K562 (cell line): ENCODE results near the gene KIF14. TPM values are rescaled to one million over a fixed set of nuclear protein-coding genes. Genes with fewer than 3 reads are reported as not detected.

Experiments used
- ARID2 ChIP-seq: fragments of 450-650 bp; IDR thresholded peaks from 2 replicates; pipeline ENCODE4 v1.6.1; 2017; ENCODE audit warnings: antibody characterized with exemption, mild to moderate bottlenecking
- CHD2 ChIP-seq: IDR thresholded peaks from 2 replicates; pipeline ENCODE4 v1.6.1; 2011; ENCODE audit warnings: low read depth, low read length
- CREM ChIP-seq: IDR thresholded peaks from 2 replicates; pipeline ENCODE4 v1.6.1; 2014; ENCODE audit warnings: antibody characterized with exemption, low read depth
- ELF4 ChIP-seq: fragments of 450-650 bp; formaldehyde crosslinking; IDR thresholded peaks from 2 replicates; pipeline ENCODE4 v1.4.0; 2022; ENCODE audit warnings: missing genetic modification characterization
- ETV5 ChIP-seq: sonication (generic); formaldehyde crosslinking; IDR thresholded peaks from 2 replicates; pipeline ENCODE4 v1.4.0; 2020; ENCODE audit warnings: low read depth, mild to moderate bottlenecking, missing genetic modification reagents
- HDAC6 ChIP-seq: IDR thresholded peaks from 2 replicates; pipeline ENCODE4 v1.6.1; 2012; ENCODE audit warnings: low read depth, mild to moderate bottlenecking, control low read depth, inconsistent platforms, low read length, moderate library complexity
- HEY1 ChIP-seq: fragments of 250-450 bp; sonication (Bioruptor Pico); IDR thresholded peaks from 2 replicates; pipeline ENCODE4 v1.5.0; 2020; ENCODE audit warnings: mild to moderate bottlenecking, moderate library complexity, borderline replicate concordance
- HLTF ChIP-seq: fragments of 450-650 bp; IDR thresholded peaks from 2 replicates; pipeline ENCODE4 v1.6.1; 2016
- MAFG ChIP-seq: fragments of 450-650 bp; conservative IDR thresholded peaks from 2 replicates; pipeline ENCODE4 v1.6.1; 2016; ENCODE audit warnings: missing genetic modification characterization, missing compliant biosample characterization
- MCM3 ChIP-seq: fragments of 450-650 bp; IDR thresholded peaks from 2 replicates; pipeline ENCODE4 v1.6.1; 2016
- NELFE ChIP-seq: IDR thresholded peaks from 2 replicates; pipeline ENCODE4 v1.6.1; 2011; ENCODE audit warnings: mild to moderate bottlenecking; ENCODE audit not compliant: insufficient read depth, insufficient read length
- NUFIP1 ChIP-seq: fragments of 450-650 bp; IDR thresholded peaks from 2 replicates; pipeline ENCODE4 v1.6.1; 2018; ENCODE audit not compliant: partially characterized antibody
- SIN3A ChIP-seq, 2 experiments: fragments of 150-350 bp in 1 of 2; IDR thresholded peaks; 2 replicates each; pipeline ENCODE4 v1.6.1; 2011 to 2016; ENCODE audit warnings: borderline replicate concordance in 2 of 2, low read depth in 2 of 2, low read length in 2 of 2, mild to moderate bottlenecking in 2 of 2, moderate library complexity in 2 of 2; ENCODE audit not compliant: control insufficient read depth in 1 of 2
- SRSF7 ChIP-seq: fragments of 200-400 bp; formaldehyde crosslinking; optimal IDR thresholded peaks from 2 replicates; pipeline ENCODE3; 2017; ENCODE audit warnings: mild to moderate bottlenecking, low read depth, low read length
- XRCC5 ChIP-seq: fragments of 200-400 bp; formaldehyde crosslinking; IDR thresholded peaks from 2 replicates; pipeline ENCODE4 v1.6.1; 2017; ENCODE audit warnings: low read depth, mild to moderate bottlenecking, low read length
- ZNF232 ChIP-seq: sonication (generic); formaldehyde crosslinking; IDR thresholded peaks from 2 replicates; pipeline ENCODE4 v1.8.0; 2022; ENCODE audit warnings: mild to moderate bottlenecking, missing genetic modification reagents
- polyA plus RNA-seq, 8 experiments: library from polyadenylated mRNA; depleted of rRNA in 4 of 8; stranded (reverse) in 5 of 8; unstranded in 3 of 8; fragments of >200 nt; fragmentation: Nextera tagmentation in 2 of 8; fragmentation: Illumina TruSeq in 1 of 8; extraction: Ambion mirVana in 2 of 8; extraction: Trizol in 1 of 8; gene quantifications; 2 replicates each; pipeline versions ENCODE4 v1.2.1 to v1.2.3, GENCODE V29; 2011 to 2014; ENCODE audit warnings: inconsistent platforms in 1 of 8, missing spikeins in 1 of 8
- total RNA-seq, 7 experiments: library from RNA; depleted of rRNA in 6 of 7; stranded (reverse); fragments of >200 nt in 6 of 7; fragmentation: Illumina TruSeq in 2 of 7; extraction: Trizol in 2 of 7; gene quantifications; 2 replicates each; pipeline versions ENCODE4 v1.2.1 to v1.2.3, GENCODE V29; 2011 to 2021; ENCODE audit warnings: low replicate concordance in 1 of 7
- TF ChIP-seq, protein P1 (sequence below): fragments of 450-650 bp; IDR thresholded peaks from 2 replicates; pipeline ENCODE4 v1.6.1; 2016; ENCODE audit warnings: mild to moderate bottlenecking
- TF ChIP-seq, protein P2 (sequence below): fragments of 250-450 bp; sonication (Bioruptor Pico); IDR thresholded peaks from 2 replicates; pipeline ENCODE4 v1.8.0; 2021; ENCODE audit warnings: borderline replicate concordance, mild to moderate bottlenecking, moderate library complexity; ENCODE audit not compliant: poor library complexity, severe bottlenecking
- TF ChIP-seq, protein P3 (sequence below): sonication (generic); formaldehyde crosslinking; IDR thresholded peaks from 2 replicates; pipeline ENCODE4 v1.4.0; 2020; ENCODE audit warnings: mild to moderate bottlenecking, missing genetic modification reagents
- TF ChIP-seq, protein P4 (sequence below): fragments of 150-350 bp; conservative IDR thresholded peaks from 2 replicates; pipeline ENCODE4 v1.6.1; 2014; ENCODE audit warnings: low read length
- TF ChIP-seq, protein P5 (sequence below): fragments of 450-650 bp; formaldehyde crosslinking; IDR thresholded peaks from 2 replicates; pipeline ENCODE4 v1.4.0; 2020; ENCODE audit warnings: mild to moderate bottlenecking

KIF14 gene
- total and polyA plus RNA-seq, 9 of the 15 experiments (the other 6 are each of a cell fraction or from before 2014, with no cell fraction given) = 11.5 to 47.4 (median 29.0) TPM

DNA sequence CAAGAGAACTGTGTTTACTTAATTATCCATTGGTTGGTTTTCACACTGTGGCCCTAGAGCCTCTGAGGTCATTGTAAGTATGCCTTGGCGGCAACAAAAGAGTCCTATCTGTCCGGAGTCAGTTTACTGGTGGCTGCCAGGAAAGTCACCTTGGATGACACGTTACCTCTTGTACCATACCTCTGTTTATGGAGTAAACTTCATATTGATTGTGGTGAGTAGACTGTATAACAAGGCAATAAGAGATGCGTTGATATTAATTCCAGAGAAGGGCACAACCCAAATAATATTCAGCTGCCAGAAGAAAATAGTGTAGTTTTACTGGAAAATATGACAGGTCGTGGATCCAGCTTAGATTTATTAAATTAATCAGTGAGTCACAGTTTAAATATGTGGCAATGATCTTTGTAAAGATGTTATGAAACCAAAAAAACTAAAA is 20.4 kb upstream of the KIF14 start (continued):
- TF ChIP-seq, protein P1, sequence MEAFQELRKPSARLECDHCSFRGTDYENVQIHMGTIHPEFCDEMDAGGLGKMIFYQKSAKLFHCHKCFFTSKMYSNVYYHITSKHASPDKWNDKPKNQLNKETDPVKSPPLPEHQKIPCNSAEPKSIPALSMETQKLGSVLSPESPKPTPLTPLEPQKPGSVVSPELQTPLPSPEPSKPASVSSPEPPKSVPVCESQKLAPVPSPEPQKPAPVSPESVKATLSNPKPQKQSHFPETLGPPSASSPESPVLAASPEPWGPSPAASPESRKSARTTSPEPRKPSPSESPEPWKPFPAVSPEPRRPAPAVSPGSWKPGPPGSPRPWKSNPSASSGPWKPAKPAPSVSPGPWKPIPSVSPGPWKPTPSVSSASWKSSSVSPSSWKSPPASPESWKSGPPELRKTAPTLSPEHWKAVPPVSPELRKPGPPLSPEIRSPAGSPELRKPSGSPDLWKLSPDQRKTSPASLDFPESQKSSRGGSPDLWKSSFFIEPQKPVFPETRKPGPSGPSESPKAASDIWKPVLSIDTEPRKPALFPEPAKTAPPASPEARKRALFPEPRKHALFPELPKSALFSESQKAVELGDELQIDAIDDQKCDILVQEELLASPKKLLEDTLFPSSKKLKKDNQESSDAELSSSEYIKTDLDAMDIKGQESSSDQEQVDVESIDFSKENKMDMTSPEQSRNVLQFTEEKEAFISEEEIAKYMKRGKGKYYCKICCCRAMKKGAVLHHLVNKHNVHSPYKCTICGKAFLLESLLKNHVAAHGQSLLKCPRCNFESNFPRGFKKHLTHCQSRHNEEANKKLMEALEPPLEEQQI = no peak
- TF ChIP-seq CREM (peak; percentile 43; the same call in 1 of the 2 replicates), SIN3A (IDR thresholded peaks at IDR 0.05; ENCODE audit: borderline replicate concordance in 2 of 2, control insufficient read depth in 1 of 2, low read depth in 2 of 2, low read length in 2 of 2) (no peak), SRSF7 (no peak), CHD2 (no peak), MAFG (tag) (no peak), HEY1 (CRISPR knock-in tag) (no peak), ARID2 (no peak), NUFIP1 (no peak), MCM3 (no peak), ETV5 (CRISPR knock-in tag) (no peak), NELFE (no peak), XRCC5 (no peak), ZNF232 (no peak), ELF4 (CRISPR knock-in tag) (no peak), HDAC6 (no peak), HLTF (no peak)
- TF ChIP-seq, protein P2, sequence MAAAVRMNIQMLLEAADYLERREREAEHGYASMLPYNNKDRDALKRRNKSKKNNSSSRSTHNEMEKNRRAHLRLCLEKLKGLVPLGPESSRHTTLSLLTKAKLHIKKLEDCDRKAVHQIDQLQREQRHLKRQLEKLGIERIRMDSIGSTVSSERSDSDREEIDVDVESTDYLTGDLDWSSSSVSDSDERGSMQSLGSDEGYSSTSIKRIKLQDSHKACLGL (CRISPR knock-in tag) = no peak
- TF ChIP-seq, protein P3, sequence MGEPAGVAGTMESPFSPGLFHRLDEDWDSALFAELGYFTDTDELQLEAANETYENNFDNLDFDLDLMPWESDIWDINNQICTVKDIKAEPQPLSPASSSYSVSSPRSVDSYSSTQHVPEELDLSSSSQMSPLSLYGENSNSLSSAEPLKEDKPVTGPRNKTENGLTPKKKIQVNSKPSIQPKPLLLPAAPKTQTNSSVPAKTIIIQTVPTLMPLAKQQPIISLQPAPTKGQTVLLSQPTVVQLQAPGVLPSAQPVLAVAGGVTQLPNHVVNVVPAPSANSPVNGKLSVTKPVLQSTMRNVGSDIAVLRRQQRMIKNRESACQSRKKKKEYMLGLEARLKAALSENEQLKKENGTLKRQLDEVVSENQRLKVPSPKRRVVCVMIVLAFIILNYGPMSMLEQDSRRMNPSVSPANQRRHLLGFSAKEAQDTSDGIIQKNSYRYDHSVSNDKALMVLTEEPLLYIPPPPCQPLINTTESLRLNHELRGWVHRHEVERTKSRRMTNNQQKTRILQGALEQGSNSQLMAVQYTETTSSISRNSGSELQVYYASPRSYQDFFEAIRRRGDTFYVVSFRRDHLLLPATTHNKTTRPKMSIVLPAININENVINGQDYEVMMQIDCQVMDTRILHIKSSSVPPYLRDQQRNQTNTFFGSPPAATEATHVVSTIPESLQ (CRISPR knock-in tag) = no peak
- TF ChIP-seq, protein P4, sequence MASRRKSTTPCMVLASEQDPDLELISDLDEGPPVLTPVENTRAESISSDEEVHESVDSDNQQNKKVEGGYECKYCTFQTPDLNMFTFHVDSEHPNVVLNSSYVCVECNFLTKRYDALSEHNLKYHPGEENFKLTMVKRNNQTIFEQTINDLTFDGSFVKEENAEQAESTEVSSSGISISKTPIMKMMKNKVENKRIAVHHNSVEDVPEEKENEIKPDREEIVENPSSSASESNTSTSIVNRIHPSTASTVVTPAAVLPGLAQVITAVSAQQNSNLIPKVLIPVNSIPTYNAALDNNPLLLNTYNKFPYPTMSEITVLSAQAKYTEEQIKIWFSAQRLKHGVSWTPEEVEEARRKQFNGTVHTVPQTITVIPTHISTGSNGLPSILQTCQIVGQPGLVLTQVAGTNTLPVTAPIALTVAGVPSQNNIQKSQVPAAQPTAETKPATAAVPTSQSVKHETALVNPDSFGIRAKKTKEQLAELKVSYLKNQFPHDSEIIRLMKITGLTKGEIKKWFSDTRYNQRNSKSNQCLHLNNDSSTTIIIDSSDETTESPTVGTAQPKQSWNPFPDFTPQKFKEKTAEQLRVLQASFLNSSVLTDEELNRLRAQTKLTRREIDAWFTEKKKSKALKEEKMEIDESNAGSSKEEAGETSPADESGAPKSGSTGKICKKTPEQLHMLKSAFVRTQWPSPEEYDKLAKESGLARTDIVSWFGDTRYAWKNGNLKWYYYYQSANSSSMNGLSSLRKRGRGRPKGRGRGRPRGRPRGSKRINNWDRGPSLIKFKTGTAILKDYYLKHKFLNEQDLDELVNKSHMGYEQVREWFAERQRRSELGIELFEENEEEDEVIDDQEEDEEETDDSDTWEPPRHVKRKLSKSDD = no peak
- TF ChIP-seq, protein P5, sequence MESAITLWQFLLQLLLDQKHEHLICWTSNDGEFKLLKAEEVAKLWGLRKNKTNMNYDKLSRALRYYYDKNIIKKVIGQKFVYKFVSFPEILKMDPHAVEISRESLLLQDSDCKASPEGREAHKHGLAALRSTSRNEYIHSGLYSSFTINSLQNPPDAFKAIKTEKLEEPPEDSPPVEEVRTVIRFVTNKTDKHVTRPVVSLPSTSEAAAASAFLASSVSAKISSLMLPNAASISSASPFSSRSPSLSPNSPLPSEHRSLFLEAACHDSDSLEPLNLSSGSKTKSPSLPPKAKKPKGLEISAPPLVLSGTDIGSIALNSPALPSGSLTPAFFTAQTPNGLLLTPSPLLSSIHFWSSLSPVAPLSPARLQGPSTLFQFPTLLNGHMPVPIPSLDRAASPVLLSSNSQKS (CRISPR knock-in tag) = no peak
